Measurements from ENCODE around the gene LCE1A.
A peak's percentile ranks its signal among the peaks of the same experiment; 100 is the strongest.

The LCE1A gene

GRCh38 chr1:152827173-152827572 lies at the start of gene LCE1A:
LCE1A (plus strand) TSS chr1:152827473; CDS start chr1:152827473, 0 bp downstream.
- H3K4me3 ChIP-seq (ENCODE audit: low read depth, low read length), result no peak within 1 kb of the TSS
- no peak for TF ChIP-seq CTCF (IDR thresholded peaks at IDR 0.05; ENCODE audit: borderline replicate concordance, insufficient read depth, low read depth, low read length)

- peak; percentile 73 for TF ChIP-seq CTCF (IDR thresholded peaks at IDR 0.05; ENCODE audit: borderline replicate concordance, insufficient read depth, low read depth, low read length)
- H3K4me3 ChIP-seq (ENCODE audit: low read depth, low read length), result no peak overlapping the region
Observed at GRCh38 chr1:152777510-152778137, 49.6 kb upstream of the LCE1A start.

- no peak for TF ChIP-seq CTCF (IDR thresholded peaks at IDR 0.05; ENCODE audit: borderline replicate concordance, insufficient read depth, low read depth, low read length)
- no peak overlapping the region for H3K4me3 ChIP-seq (ENCODE audit: low read depth, low read length)
Observed at GRCh38 chr1:152783095-152783494, 44.2 kb upstream of the LCE1A start.

- no peak for TF ChIP-seq CTCF (IDR thresholded peaks at IDR 0.05; ENCODE audit: borderline replicate concordance, insufficient read depth, low read depth, low read length)
- no peak within 1 kb of the TSS for H3K4me3 ChIP-seq (ENCODE audit: low read depth, low read length)
Observed at GRCh38 chr1:152786077-152786476, 41.2 kb upstream of the LCE1A start, which contains the start of gene LCE1E. LCE1E (plus strand) TSS chr1:152786257; CDS start chr1:152787300, 1,043 bp downstream.

- H3K4me3 ChIP-seq (ENCODE audit: low read depth, low read length), result no peak overlapping the region
- no peak for TF ChIP-seq CTCF (IDR thresholded peaks at IDR 0.05; ENCODE audit: borderline replicate concordance, insufficient read depth, low read depth, low read length)
Observed at GRCh38 chr1:152795686-152796085, 31.6 kb upstream of the LCE1A start.

GRCh38 chr1:152796421-152796820 lies 30.9 kb upstream of the LCE1A start, which contains the start of gene LCE1D:
LCE1D (plus strand) TSS chr1:152796721; CDS start chr1:152797795, 1,074 bp downstream.
- TF ChIP-seq CTCF (IDR thresholded peaks at IDR 0.05; ENCODE audit: borderline replicate concordance, insufficient read depth, low read depth, low read length), result no peak
- no peak within 1 kb of the TSS for H3K4me3 ChIP-seq (ENCODE audit: low read depth, low read length)

- no peak overlapping the region for H3K4me3 ChIP-seq (ENCODE audit: low read depth, low read length)
- TF ChIP-seq CTCF (IDR thresholded peaks at IDR 0.05; ENCODE audit: borderline replicate concordance, insufficient read depth, low read depth, low read length), result no peak
Observed at GRCh38 chr1:152801333-152801732, 25.9 kb upstream of the LCE1A start.

Measured in GM12875 (cell line).